Endothelial cell of umbilical vein (primary cell): ENCODE measurements around the gene BST2. TPM values are rescaled to one million over a fixed set of nuclear protein-coding genes. Genes with fewer than 3 reads are reported as not detected.

Source experiments
- BruUV-seq: library from RNA; stranded (reverse); fragments of 400-500 nt; replicated peaks from 2 replicates; lab custom pipeline; 2021; lab: Mats Ljungman, UMichigan
- CTCF ChIA-PET: fragments of 300-600, 350-600 bp; sonication (Branson Sonifier 250); formaldehyde crosslinking; loops from one replicate; lab custom pipeline; 2021; ENCODE audit warnings: antibody characterized with exemption, inconsistent platforms; lab: Charles Lee
- POLR2A ChIA-PET: fragments of 300-600, 350-600 bp; sonication (Branson Sonifier 250); formaldehyde crosslinking; loops from one replicate; lab custom pipeline; 2021; ENCODE audit warnings: antibody characterized with exemption, inconsistent platforms; lab: Charles Lee
- DNase-seq: peaks from one replicate; pipeline ENCODE4 v3.0.0-alpha.2; 2011; ENCODE audit warnings: low read depth, low spot score
- FAIRE-seq: peaks from 2 replicates; lab custom pipeline; 2011; peaks lifted over from hg19 to GRCh38; lab: Jason Lieb, UNC
- H2AFZ ChIP-seq: 2 replicates; pipeline ENCODE4 v1.6.0; 2012; ENCODE audit warnings: low read depth, low read length, control low read depth, inconsistent platforms
- H3K27ac ChIP-seq: 2 replicates; pipeline ENCODE4 v1.5.1; 2011; ENCODE audit warnings: low read depth, mild to moderate bottlenecking, control low read depth, low read length, moderate library complexity; ENCODE audit not compliant: insufficient read depth
- H3K27me3 ChIP-seq, 2 experiments: 2 replicates each; pipeline versions ENCODE4 v1.6.0 to v1.6.1; 2011; ENCODE audit warnings: low read length in 2 of 2, mixed read lengths in 1 of 2; ENCODE audit not compliant: control insufficient read depth in 2 of 2, insufficient read depth in 2 of 2
- H3K36me3 ChIP-seq, 2 experiments: 2 replicates in 1 of 2; 3 replicates in 1 of 2; pipeline ENCODE4 v1.5.1; 2011; ENCODE audit warnings: low read length in 2 of 2, mild to moderate bottlenecking in 1 of 2, moderate library complexity in 1 of 2; ENCODE audit not compliant: control insufficient read depth in 2 of 2, insufficient read depth in 2 of 2; ENCODE audit errors: extremely low read depth in 1 of 2
- H3K4me1 ChIP-seq: 3 replicates; pipeline ENCODE4 v1.5.1; 2011; ENCODE audit warnings: mild to moderate bottlenecking, low read length; ENCODE audit not compliant: control insufficient read depth, insufficient read depth; ENCODE audit errors: extremely low read depth
- H3K4me2 ChIP-seq: 2 replicates; pipeline ENCODE4 v1.6.1; 2011; ENCODE audit warnings: low read length, control low read depth, mixed read lengths; ENCODE audit not compliant: insufficient read depth
- H3K4me3 ChIP-seq, 3 experiments: fragments of 200-600 bp in 1 of 3; sonication (generic), shearing (Covaris generic) in 1 of 3; replicated peaks in 1 of 3; 2 replicates each; pipeline ENCODE4 v1.5.1; 2011 to 2016; ENCODE audit warnings: control low read depth in 3 of 3, low read length in 3 of 3, mild to moderate bottlenecking in 2 of 3, inconsistent platforms in 1 of 3, low read depth in 1 of 3, moderate library complexity in 1 of 3; ENCODE audit not compliant: insufficient read depth in 1 of 3
- H3K79me2 ChIP-seq: 2 replicates; pipeline ENCODE4 v1.6.0; 2012; ENCODE audit warnings: low read length, inconsistent platforms; ENCODE audit not compliant: control insufficient read depth, insufficient read depth
- H3K9ac ChIP-seq: replicated peaks from 2 replicates; pipeline ENCODE3; 2011; ENCODE audit warnings: low read length, control low read depth; ENCODE audit not compliant: insufficient read depth; ENCODE audit errors: extremely low read depth
- H3K9me1 ChIP-seq: replicated peaks from 3 replicates; pipeline ENCODE4 v1.6.0; 2011; ENCODE audit warnings: mild to moderate bottlenecking, low read length; ENCODE audit not compliant: control insufficient read depth, insufficient read depth; ENCODE audit errors: extremely low read depth
- H3K9me3 ChIP-seq: replicated peaks from 2 replicates; pipeline ENCODE4 v1.5.1; 2012; ENCODE audit warnings: low read length, inconsistent platforms; ENCODE audit not compliant: control insufficient read depth, insufficient read depth
- H4K20me1 ChIP-seq: replicated peaks from 2 replicates; pipeline ENCODE3; 2011; ENCODE audit warnings: mild to moderate bottlenecking, low read length; ENCODE audit not compliant: control insufficient read depth, insufficient read depth; ENCODE audit errors: extremely low read depth
- CTCF ChIP-seq, 2 donors: IDR thresholded peaks; 1 replicate in 1 of 2; 2 replicates in 1 of 2; pipeline ENCODE4 v1.5.1; 2011; ENCODE audit warnings: low read length in 2 of 2, mild to moderate bottlenecking in 2 of 2, moderate library complexity in 2 of 2, control low read depth in 1 of 2, inconsistent platforms in 1 of 2, low read depth in 1 of 2; ENCODE audit not compliant: insufficient read depth in 1 of 2; ENCODE audit errors: extremely low read depth in 1 of 2
- JUN ChIP-seq: IDR thresholded peaks from 2 replicates; pipeline ENCODE4 v1.6.1; 2011; ENCODE audit warnings: borderline replicate concordance, low read depth; ENCODE audit not compliant: insufficient read length, insufficient read depth
- MYC ChIP-seq: IDR thresholded peaks from one replicate; pipeline ENCODE4 v1.6.1; 2011; ENCODE audit warnings: mild to moderate bottlenecking, low read depth, low read length
- POLR2AphosphoS5 ChIP-seq: IDR thresholded peaks from 2 replicates; pipeline ENCODE4 v1.6.1; 2012; ENCODE audit warnings: low read depth, mild to moderate bottlenecking, control low read depth, low read length, moderate library complexity; ENCODE audit not compliant: insufficient read depth
- dilution Hi-C: fragments of 300-500 bp; cut with MboI; formaldehyde crosslinking; loops from one replicate; pipeline ENCODE4 v1.15.0; 2019; ENCODE audit warnings: low sequenced_read_pairs; ENCODE audit not compliant: extremely low pct_ligation_motif_present
- intact Hi-C: fragments of 100-400 bp; cut with micrococcal nuclease; formaldehyde crosslinking; loops from one replicate; pipeline ENCODE4 v1.10.0; 2022
- polyA plus RNA-seq, 4 experiments: library from polyadenylated mRNA; depleted of rRNA in 3 of 4; stranded (reverse) in 3 of 4; unstranded in 1 of 4; fragments of >200 nt; gene quantifications; 2 replicates each; pipeline versions ENCODE4 v1.2.1 to v1.2.3, GENCODE V29; 2011 to 2012; ENCODE audit warnings: missing spikeins in 1 of 4
- total RNA-seq: library from RNA; stranded (reverse); gene quantifications from 2 replicates; pipeline ENCODE4 v1.2.3, GENCODE V29; 2021
- TF ChIP-seq, protein P1 (sequence below): IDR thresholded peaks from 2 replicates; pipeline ENCODE4 v1.6.1; 2011; ENCODE audit not compliant: insufficient read depth, insufficient read length

The BST2 gene
- total and polyA plus RNA-seq, 2 donors (not counting 3 experiments of a cell fraction or from before 2014, with no cell fraction given): 21.2 to 146 TPM

GRCh38 chr19:17448131-17448967 lies 42.9 kb upstream of the BST2 start, which contains the start of gene TMEM221:
TMEM221 (minus strand) TSS chr19:17448668; CDS start chr19:17448462, 206 bp downstream.
- peaks cover 8 to 14% of the 10 kb centered on the region in 2 experiments for H3K27me3 ChIP-seq
- no peaks in the 10 kb centered on the region for H4K20me1 ChIP-seq
- BruUV-seq: no TSS peak
- no peaks in the 10 kb centered on the region for H3K9me1 ChIP-seq
- DNase-seq: no peak
- H3K9me3 ChIP-seq: no peaks in the 10 kb centered on the region
- ChIA-PET POLR2A (no interaction called here), CTCF (interaction anchor here (0.5 to 2.2 kb wide), 13 partner anchors 10 to 411 kb away, joined by 3 to 11 read pairs (median 4); partner anchors contain the start of genes CCDC194, MVB12A and RPL18A)
- H3K4me1 ChIP-seq: no peaks in the 10 kb centered on the region
- H2AFZ ChIP-seq: peak within 1 kb of the TSS; percentile 61
- FAIRE-seq: no peak
- H3K9ac ChIP-seq: no peak within 1 kb of the TSS
- H3K79me2 ChIP-seq: no peaks in the 10 kb centered on the region
- no peaks in the 10 kb centered on the region for H3K36me3 ChIP-seq
- no peak within 1 kb of the TSS for H3K27ac ChIP-seq
- peak within 1 kb of the TSS in 1 of 3 experiments; percentile 37 for H3K4me3 ChIP-seq
- dilution Hi-C loops (no loop called here), intact Hi-C loops (no loop called here)
- no peak within 1 kb of the TSS for H3K4me2 ChIP-seq
- no peak for TF ChIP-seq MYC
- TF ChIP-seq, protein P1, sequence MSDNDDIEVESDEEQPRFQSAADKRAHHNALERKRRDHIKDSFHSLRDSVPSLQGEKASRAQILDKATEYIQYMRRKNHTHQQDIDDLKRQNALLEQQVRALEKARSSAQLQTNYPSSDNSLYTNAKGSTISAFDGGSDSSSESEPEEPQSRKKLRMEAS: no peak
- no peak for TF ChIP-seq JUN
- TF ChIP-seq CTCF (IDR thresholded peaks at IDR 0.05; ENCODE audit: extremely low read depth in 1 of 2, insufficient read depth in 1 of 2, low read depth in 1 of 2, low read length in 2 of 2): peak; percentile 55 to 72
- TF ChIP-seq POLR2AphosphoS5: no peak
